Measurements from ENCODE around the gene CDH24.

The CDH24 gene

GRCh38 chr14:23060536-23061260 lies 3.4 kb upstream of the CDH24 start:
- no peak for DNase-seq

- no peak for DNase-seq
Observed at GRCh38 chr14:23058654-23059504, 1.6 kb upstream of the CDH24 start.

- DNase-seq: peak; percentile 96
Observed at GRCh38 chr14:23057757-23058653, 685 bp upstream of the CDH24 start.

GRCh38 chr14:23056145-23056955 lies 970 bp downstream of the CDH24 start:
- DNase-seq: peak; percentile 75

DNA sequence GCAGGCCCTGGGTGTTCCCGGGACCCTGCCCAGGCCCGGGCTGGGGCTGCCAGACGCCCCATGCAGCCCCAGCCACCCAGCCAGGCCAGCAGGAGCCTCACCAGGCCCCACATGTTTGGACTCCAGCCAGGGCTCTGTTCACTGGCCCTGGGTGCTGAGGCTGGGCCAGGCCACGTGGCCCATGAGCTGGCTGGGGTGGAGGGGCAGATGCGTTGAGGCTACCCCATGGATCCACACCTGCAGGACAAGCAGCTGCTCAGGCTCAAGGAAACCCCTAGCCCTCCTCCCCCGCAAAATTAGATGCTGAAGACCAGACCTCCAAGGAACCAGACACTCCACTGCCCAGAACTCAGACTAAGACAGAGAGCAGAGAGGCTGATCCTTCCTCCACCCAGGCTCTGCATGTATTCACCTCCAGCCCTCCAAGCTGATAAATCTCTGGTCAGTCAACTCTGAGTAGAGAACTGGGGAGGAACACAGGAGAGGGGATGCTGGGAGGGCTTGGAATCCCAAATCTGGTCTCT lies 1.6 kb downstream of the CDH24 start:
- no peak for DNase-seq

- DNase-seq: no peak
Observed at GRCh38 chr14:23055147-23055550, 2.2 kb downstream of the CDH24 start.

- DNase-seq: peak; percentile 45
Observed at GRCh38 chr14:23054000-23054811, 3.1 kb downstream of the CDH24 start.

DNA sequence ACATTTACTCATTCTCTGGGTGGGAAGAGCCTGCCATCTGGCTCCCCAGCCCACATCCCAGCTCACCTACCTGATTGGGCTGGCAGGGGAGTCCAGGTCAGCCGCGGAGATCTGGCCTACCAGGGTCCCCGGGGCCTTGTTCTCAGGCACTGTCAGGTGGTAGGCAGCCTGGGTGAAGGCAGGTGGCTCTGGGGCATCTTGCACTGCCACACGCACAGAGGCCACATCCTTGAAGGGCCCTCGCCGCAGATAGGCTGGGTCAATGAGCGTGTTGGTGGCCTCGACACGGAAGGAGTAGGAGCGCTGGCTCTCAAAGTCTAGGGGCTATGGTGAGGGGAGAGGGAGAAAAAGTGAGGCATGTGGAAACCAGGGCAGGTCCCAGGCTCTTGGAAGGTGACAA lies 3.9 kb downstream of the CDH24 start:
- no peak for DNase-seq

- DNase-seq: no peak
Observed at GRCh38 chr14:23052671-23053070, 4.6 kb downstream of the CDH24 start.

- no peak for DNase-seq
Observed at GRCh38 chr14:23052182-23052623, 5.1 kb downstream of the CDH24 start.

DNA sequence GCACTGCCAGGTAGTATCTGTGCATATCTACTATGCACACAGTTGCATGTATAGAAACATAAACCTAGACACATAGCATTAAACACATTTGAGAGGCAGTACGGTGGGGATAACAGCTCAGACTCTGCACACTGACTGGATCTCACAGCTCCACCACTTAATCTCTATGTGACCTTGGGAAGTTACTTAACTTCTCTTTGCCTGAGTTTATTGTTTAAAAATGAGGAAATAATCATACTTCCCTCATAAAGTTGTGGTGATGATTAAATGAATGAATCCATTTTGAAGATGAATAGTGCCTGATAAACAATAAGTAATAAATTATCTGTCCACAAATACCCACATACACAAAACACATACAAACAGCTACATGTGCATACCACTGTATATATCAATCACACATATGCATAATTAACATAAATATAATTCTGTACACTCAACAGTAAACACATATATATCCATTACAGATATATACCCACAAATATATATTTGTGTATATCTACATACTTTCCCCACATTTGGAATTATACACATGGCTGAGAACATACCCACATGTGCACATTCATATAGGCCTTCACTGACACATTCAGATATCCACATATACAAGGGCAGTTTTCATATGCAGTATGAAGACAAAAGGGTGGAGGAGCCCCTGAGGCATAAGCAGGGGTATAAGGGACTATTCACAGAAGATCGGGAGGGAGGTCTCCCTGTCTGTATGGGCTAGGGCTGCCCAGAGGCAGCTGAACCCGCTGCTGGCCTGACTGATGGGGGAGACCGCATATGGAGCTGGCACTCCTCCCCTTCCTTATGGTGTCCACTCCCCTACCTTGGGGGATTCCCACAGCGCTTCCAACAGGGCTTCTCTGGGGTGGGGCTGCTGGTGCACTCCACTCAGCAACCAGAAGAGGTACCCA lies 5.9 kb downstream of the CDH24 start:
- DNase-seq: no peak

GRCh38 chr14:23049011-23049410 lies 8.3 kb downstream of the CDH24 start:
- DNase-seq: no peak

GRCh38 chr14:23047751-23048693 lies 9.3 kb downstream of the CDH24 start:
- no peak for DNase-seq

- no peak for DNase-seq
Observed at GRCh38 chr14:23047034-23047634, 10.2 kb downstream of the CDH24 start.

GRCh38 chr14:23045419-23046357 lies 11.6 kb downstream of the CDH24 start:
- DNase-seq: no peak

DNA sequence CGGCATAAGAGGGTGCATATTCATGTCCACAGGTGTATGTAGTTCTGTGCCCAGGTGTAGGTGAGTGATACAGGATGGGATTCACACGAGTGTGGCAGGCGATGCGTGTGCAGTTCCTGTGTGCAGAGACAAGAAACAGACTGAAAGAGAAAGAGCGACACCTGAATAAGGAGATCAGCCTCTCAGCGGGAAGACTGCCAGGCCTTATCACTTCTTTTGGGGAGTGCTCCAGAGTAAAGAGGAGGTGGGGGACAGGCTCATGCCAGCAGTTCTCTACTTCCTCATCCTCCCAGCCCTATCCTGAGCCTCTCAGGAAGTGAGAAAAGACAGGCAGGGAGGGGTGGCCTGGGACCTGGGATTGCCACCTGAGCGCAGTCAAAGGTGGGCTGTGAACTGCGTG lies 12.5 kb downstream of the CDH24 start:
- no peak for DNase-seq

- peak; percentile 37 for DNase-seq
Observed at GRCh38 chr14:23043754-23044153, 13.6 kb downstream of the CDH24 start.
